Upper lobe of left lung (tissue), 4 donors: ENCODE measurements around the gene ZNF764.

Source experiments
- POLR2A ChIP-seq, 4 donors: fragments of 450-650 bp; IDR thresholded peaks; one replicate each; pipeline ENCODE4 v1.5.1; 2016 to 2017; ENCODE audit warnings: antibody characterized with exemption in 4 of 4, mild to moderate bottlenecking in 2 of 4
- POLR2AphosphoS5 ChIP-seq, 2 donors: sonication (generic); formaldehyde crosslinking; IDR thresholded peaks; one replicate each; pipeline ENCODE4 v1.5.1; 2017; ENCODE audit warnings: antibody characterized with exemption in 2 of 2
- TF ChIP-seq, protein P1 (sequence below), 6 experiments: fragments of 450-650 bp in 4 of 6; fragments of 200-600 bp in 2 of 6; sonication (generic) in 2 of 6; IDR thresholded peaks; one replicate each; pipeline ENCODE4 v1.5.1; 2016 to 2019; ENCODE audit warnings: antibody characterized with exemption in 6 of 6

DNA sequence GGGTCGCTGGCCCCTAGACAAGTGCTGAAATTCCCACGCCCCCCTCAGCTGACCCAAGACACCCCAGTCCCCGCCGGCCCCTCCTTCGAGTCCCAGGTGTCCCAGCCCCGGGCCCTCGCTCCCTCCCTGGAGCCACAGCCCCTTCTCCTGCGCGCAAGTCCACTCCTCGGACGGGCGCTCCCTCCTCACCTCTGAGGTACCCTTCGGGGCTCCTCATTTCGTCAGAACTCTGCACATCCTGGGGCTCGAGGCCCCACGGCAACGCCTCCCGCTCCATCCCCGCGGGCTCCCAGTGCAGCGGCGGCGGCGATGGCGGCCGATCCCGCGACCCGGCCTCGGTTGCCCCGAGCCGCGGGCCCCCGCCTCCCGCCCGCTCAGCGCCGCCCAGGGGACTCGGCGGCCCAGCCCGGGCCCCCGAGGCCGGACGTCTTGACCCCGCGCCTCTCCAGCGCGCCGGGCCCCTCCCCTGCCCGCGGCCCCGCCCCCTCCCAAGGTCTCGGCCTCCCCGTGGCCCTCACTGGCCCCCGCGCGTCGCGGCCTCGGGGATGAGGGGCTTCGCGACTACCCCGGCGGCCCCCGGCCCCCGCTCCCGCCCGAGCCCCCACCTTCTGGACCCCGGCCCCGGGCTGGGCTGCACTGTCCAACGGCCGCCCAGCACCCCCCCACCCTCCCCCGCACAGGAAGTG, 31.9 kb downstream of the ZNF764 start, which contains the start of gene ZNF768:
- TF ChIP-seq POLR2A (IDR thresholded peaks at IDR 0.05) (peak in 1 of 4 donors; percentile 1), POLR2AphosphoS5 (IDR thresholded peaks at IDR 0.05) (no peak)
- TF ChIP-seq, protein P1, sequence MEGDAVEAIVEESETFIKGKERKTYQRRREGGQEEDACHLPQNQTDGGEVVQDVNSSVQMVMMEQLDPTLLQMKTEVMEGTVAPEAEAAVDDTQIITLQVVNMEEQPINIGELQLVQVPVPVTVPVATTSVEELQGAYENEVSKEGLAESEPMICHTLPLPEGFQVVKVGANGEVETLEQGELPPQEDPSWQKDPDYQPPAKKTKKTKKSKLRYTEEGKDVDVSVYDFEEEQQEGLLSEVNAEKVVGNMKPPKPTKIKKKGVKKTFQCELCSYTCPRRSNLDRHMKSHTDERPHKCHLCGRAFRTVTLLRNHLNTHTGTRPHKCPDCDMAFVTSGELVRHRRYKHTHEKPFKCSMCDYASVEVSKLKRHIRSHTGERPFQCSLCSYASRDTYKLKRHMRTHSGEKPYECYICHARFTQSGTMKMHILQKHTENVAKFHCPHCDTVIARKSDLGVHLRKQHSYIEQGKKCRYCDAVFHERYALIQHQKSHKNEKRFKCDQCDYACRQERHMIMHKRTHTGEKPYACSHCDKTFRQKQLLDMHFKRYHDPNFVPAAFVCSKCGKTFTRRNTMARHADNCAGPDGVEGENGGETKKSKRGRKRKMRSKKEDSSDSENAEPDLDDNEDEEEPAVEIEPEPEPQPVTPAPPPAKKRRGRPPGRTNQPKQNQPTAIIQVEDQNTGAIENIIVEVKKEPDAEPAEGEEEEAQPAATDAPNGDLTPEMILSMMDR (IDR thresholded peaks at IDR 0.05): no peak
